ENCODE results near the gene PAAF1. TPM values are rescaled to one million over a fixed set of nuclear protein-coding genes. Genes with fewer than 3 reads are reported as not detected.
"Not testable (repeated sequence)": the region's sequence is repeated elsewhere in the genome, so short reads cannot be mapped to it uniquely, and the experiment has no call there.

Gene PAAF1
- total RNA-seq, 2 donors from 2014 or later, result 8.7 to 8.8 TPM

- no peak overlapping the region for H3K27ac ChIP-seq
- H3K4me3 ChIP-seq, result no peak overlapping the region
- no peak for TF ChIP-seq CTCF (IDR thresholded peaks at IDR 0.05)
- H3K4me1 ChIP-seq (ENCODE audit: control insufficient read depth in 1 of 2, low read depth in 2 of 2), result peaks cover 14 to 21% of the 10 kb centered on the region in 2 donors
- H3K27me3 ChIP-seq (replicated peaks; ENCODE audit: insufficient read depth), result no peaks in the 10 kb centered on the region
- ATAC-seq (ENCODE audit: insufficient number of reproducible peaks, low FRiP score, low read depth) (no peak), DNase-seq (ENCODE audit: low spot score) (no peak)
- peaks cover 3% of the 10 kb centered on the region for H3K36me3 ChIP-seq
- no peaks in the 10 kb centered on the region for H3K9me3 ChIP-seq
Observed at GRCh38 chr11:73878771-73879170, 2.0 kb downstream of the PAAF1 start.

DNA sequence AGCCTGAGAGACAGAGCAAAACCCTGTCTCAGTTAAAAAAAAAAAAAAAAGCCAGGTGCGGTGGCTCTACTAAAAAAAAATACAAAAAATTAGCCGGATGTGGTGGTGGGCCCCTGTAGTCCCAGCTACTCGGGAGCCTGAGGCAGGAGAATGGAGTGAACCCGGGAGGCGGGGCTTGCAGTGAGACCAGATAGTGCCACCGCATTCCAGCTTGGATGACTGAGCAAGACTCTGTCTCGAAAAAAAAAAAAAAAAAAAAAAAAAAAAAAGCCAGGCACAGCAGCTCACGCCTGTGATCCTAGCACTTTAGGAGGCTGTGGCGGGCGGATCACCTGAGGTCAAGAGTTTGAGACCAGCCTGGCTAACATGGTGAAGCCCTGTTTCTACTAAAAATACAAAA lies 3.6 kb downstream of the PAAF1 start:
- not testable (repeated sequence) for DNase-seq (ENCODE audit: low spot score); H3K4me3 ChIP-seq; H3K36me3 ChIP-seq

DNA sequence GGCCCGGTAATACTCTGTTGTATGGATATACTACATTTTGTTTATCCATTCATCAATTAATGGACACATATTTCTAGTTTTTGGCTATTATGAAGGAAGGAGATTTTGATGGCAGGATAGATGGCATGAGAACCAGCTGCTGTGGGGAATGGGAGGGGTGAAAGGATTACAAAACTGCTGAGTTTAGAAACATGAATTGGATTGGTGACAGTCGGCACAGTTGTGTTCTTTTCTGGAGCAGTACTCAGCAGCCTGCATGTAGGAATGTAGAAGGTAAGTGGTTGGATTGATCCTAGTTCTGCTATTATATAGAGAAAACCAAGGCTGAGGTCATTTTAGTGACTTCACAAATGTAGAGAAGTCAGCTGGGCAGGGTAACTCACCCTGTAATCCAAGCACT lies 7.1 kb downstream of the PAAF1 start:
- Histone ChIP-seq H3K4me1 (ENCODE audit: control insufficient read depth in 1 of 2, low read depth in 2 of 2) (no peaks in the 10 kb centered on the region), H3K27ac (no peak overlapping the region), H3K9me3 (no peaks in the 10 kb centered on the region), H3K27me3 (replicated peaks; ENCODE audit: insufficient read depth) (no peaks in the 10 kb centered on the region), H3K4me3 (no peak overlapping the region), H3K36me3 (peaks cover 6% of the 10 kb centered on the region)
- TF ChIP-seq CTCF (IDR thresholded peaks at IDR 0.05), result no peak
- no peak for ATAC-seq (ENCODE audit: insufficient number of reproducible peaks, low FRiP score, low read depth)
- no peak for DNase-seq (ENCODE audit: low spot score)

More for the DNA sequence above, 3.6 kb downstream of the PAAF1 start:
- ATAC-seq (ENCODE audit: insufficient number of reproducible peaks, low FRiP score, low read depth); H3K9me3 ChIP-seq; H3K27me3 ChIP-seq (replicated peaks; ENCODE audit: insufficient read depth); H3K27ac ChIP-seq: not testable (repeated sequence)
- H3K4me1 ChIP-seq (ENCODE audit: control insufficient read depth in 1 of 2, low read depth in 2 of 2), result peaks cover 10 to 17% of the 10 kb centered on the region in 2 donors

GRCh38 chr11:73888244-73888643 lies 11.4 kb downstream of the PAAF1 start:
- Histone ChIP-seq H3K9me3 (no peaks in the 10 kb centered on the region), H3K27me3 (replicated peaks; ENCODE audit: insufficient read depth) (no peaks in the 10 kb centered on the region), H3K36me3 (peaks cover 13% of the 10 kb centered on the region), H3K27ac (no peak overlapping the region), H3K4me1 (ENCODE audit: control insufficient read depth in 1 of 2, low read depth in 2 of 2) (no peaks in the 10 kb centered on the region), H3K4me3 (no peak overlapping the region)
- ATAC-seq (ENCODE audit: insufficient number of reproducible peaks, low FRiP score, low read depth) (no peak), DNase-seq (ENCODE audit: low spot score) (no peak)
- TF ChIP-seq CTCF (IDR thresholded peaks at IDR 0.05), result no peak

GRCh38 chr11:73889019-73889418 lies 12.2 kb downstream of the PAAF1 start:
- TF ChIP-seq CTCF (IDR thresholded peaks at IDR 0.05), result no peak
- Histone ChIP-seq H3K4me1 (ENCODE audit: control insufficient read depth in 1 of 2, low read depth in 2 of 2) (no peaks in the 10 kb centered on the region), H3K27me3 (replicated peaks; ENCODE audit: insufficient read depth) (no peaks in the 10 kb centered on the region), H3K4me3 (no peak overlapping the region), H3K36me3 (peaks cover 9% of the 10 kb centered on the region), H3K27ac (no peak overlapping the region), H3K9me3 (no peaks in the 10 kb centered on the region)
- DNase-seq (ENCODE audit: low spot score), result no peak
- ATAC-seq (ENCODE audit: insufficient number of reproducible peaks, low FRiP score, low read depth), result no peak

- ATAC-seq (ENCODE audit: insufficient number of reproducible peaks, low FRiP score, low read depth) (no peak), DNase-seq (ENCODE audit: low spot score) (no peak)
- no peak for TF ChIP-seq CTCF (IDR thresholded peaks at IDR 0.05)
- Histone ChIP-seq H3K9me3 (no peaks in the 10 kb centered on the region), H3K36me3 (peaks cover 8% of the 10 kb centered on the region), H3K27ac (no peak overlapping the region), H3K4me1 (ENCODE audit: control insufficient read depth in 1 of 2, low read depth in 2 of 2) (no peaks in the 10 kb centered on the region), H3K27me3 (replicated peaks; ENCODE audit: insufficient read depth) (no peaks in the 10 kb centered on the region), H3K4me3 (no peak overlapping the region)
Observed at GRCh38 chr11:73889536-73889935, 12.7 kb downstream of the PAAF1 start.

Measured in thoracic aorta (tissue), 2 donors.